ENCODE results near the gene TRIM42.

GRCh38 chr3:140708815-140709214 lies 31.0 kb downstream of the TRIM42 start:
- no peak for TF ChIP-seq CTCF (IDR thresholded peaks at IDR 0.05; ENCODE audit: insufficient read depth, low read length)
- no peak for TF ChIP-seq POLR2AphosphoS5 (IDR thresholded peaks at IDR 0.05; ENCODE audit: low read depth)
- TF ChIP-seq GABPA (IDR thresholded peaks at IDR 0.05; ENCODE audit: low read depth), result no peak
